HEK293 (cell line): ENCODE data around the gene PREB.

Experiments
- CTCF ChIA-PET: fragments of 350-600 bp; formaldehyde crosslinking; extraction: SDS; loops from one replicate; lab custom pipeline; 2021; ENCODE audit warnings: antibody characterized with exemption; lab: Yijun Ruan, JAX
- POLR2A ChIA-PET: fragments of 300-600 bp; formaldehyde crosslinking; extraction: SDS; loops from one replicate; lab custom pipeline; 2020; ENCODE audit warnings: antibody characterized with exemption, inconsistent platforms; lab: Yijun Ruan, JAX
- H3K27ac ChIP-seq: fragments of 200-500 bp; sonication (Bioruptor generic); 2 replicates; pipeline ENCODE4 v1.5.1; 2014; ENCODE audit warnings: low read depth, low read length, control low read depth, inconsistent platforms; ENCODE audit errors: extremely low read depth
- H3K36me3 ChIP-seq, 2 experiments: fragments of 200-500 bp in 1 of 2; sonication (Bioruptor generic) in 1 of 2; 1 replicate in 1 of 2; 2 replicates in 1 of 2; pipeline ENCODE4 v1.5.1; 2014 to 2017; ENCODE audit warnings: inconsistent platforms in 2 of 2, low read length in 2 of 2; ENCODE audit not compliant: control insufficient read depth in 2 of 2, insufficient read depth in 1 of 2
- H3K4me1 ChIP-seq: fragments of 200-500 bp; sonication (Bioruptor generic); 2 replicates; pipeline ENCODE4 v1.5.1; 2014; ENCODE audit warnings: mild to moderate bottlenecking, low read length, inconsistent platforms; ENCODE audit not compliant: control insufficient read depth, insufficient read depth
- H3K4me3 ChIP-seq: 2 replicates; pipeline ENCODE4 v1.5.1; 2011; ENCODE audit warnings: low read depth, mild to moderate bottlenecking, control low read depth, low read length, moderate library complexity
- H3K9me3 ChIP-seq: fragments of 200-500 bp; sonication (Bioruptor generic); 2 replicates; pipeline ENCODE4 v1.5.1; 2014; ENCODE audit warnings: low read depth, low read length, inconsistent platforms; ENCODE audit not compliant: control insufficient read depth, insufficient read depth
- GLIS2 ChIP-seq: fragments of 450-650 bp; formaldehyde crosslinking; IDR thresholded peaks from 2 replicates; pipeline ENCODE4 v1.5.1; 2016; ENCODE audit warnings: missing biosample characterization, missing genetic modification characterization
- HIC1 ChIP-seq: fragments of 450-650 bp; formaldehyde crosslinking; IDR thresholded peaks from 2 replicates; pipeline ENCODE4 v1.5.1; 2016; ENCODE audit warnings: missing biosample characterization, missing genetic modification characterization
- KLF10 ChIP-seq: fragments of 450-650 bp; IDR thresholded peaks from 2 replicates; pipeline ENCODE4 v1.5.1; 2018; ENCODE audit warnings: missing biosample characterization, mild to moderate bottlenecking, missing genetic modification characterization
- OSR2 ChIP-seq: fragments of 450-650 bp; formaldehyde crosslinking; IDR thresholded peaks from 2 replicates; pipeline ENCODE4 v1.5.1; 2016; ENCODE audit warnings: missing biosample characterization, missing genetic modification characterization
- OVOL3 ChIP-seq: fragments of 450-650 bp; formaldehyde crosslinking; IDR thresholded peaks from 2 replicates; pipeline ENCODE4 v1.5.1; 2016; ENCODE audit warnings: missing biosample characterization, missing genetic modification characterization
- PRDM10 ChIP-seq: fragments of 450-650 bp; formaldehyde crosslinking; IDR thresholded peaks from 2 replicates; pipeline ENCODE4 v1.5.1; 2016; ENCODE audit warnings: missing biosample characterization, missing genetic modification characterization
- ZBTB49 ChIP-seq: fragments of 450-650 bp; formaldehyde crosslinking; IDR thresholded peaks from 2 replicates; pipeline ENCODE4 v1.5.1; 2016; ENCODE audit warnings: missing biosample characterization, missing genetic modification characterization, low read depth
- ZIC2 ChIP-seq: fragments of 450-650 bp; formaldehyde crosslinking; IDR thresholded peaks from 2 replicates; pipeline ENCODE4 v1.5.1; 2016; ENCODE audit warnings: missing biosample characterization, missing genetic modification characterization
- ZNF112 ChIP-seq: fragments of 450-650 bp; formaldehyde crosslinking; IDR thresholded peaks from 2 replicates; pipeline ENCODE4 v1.5.0; 2017; ENCODE audit warnings: missing biosample characterization, missing genetic modification characterization
- ZNF223 ChIP-seq: fragments of 450-650 bp; formaldehyde crosslinking; IDR thresholded peaks from 2 replicates; pipeline ENCODE4 v1.5.1; 2016; ENCODE audit warnings: missing biosample characterization, missing genetic modification characterization
- ZNF266 ChIP-seq: fragments of 450-650 bp; formaldehyde crosslinking; IDR thresholded peaks from 2 replicates; pipeline ENCODE4 v1.5.1; 2016; ENCODE audit warnings: missing biosample characterization, missing genetic modification characterization, low read depth
- ZNF555 ChIP-seq: fragments of 450-650 bp; formaldehyde crosslinking; conservative IDR thresholded peaks from 2 replicates; pipeline ENCODE4 v1.5.1; 2017; ENCODE audit warnings: missing biosample characterization, mild to moderate bottlenecking, missing genetic modification characterization, inconsistent platforms
- ZNF585B ChIP-seq: fragments of 450-650 bp; formaldehyde crosslinking; IDR thresholded peaks from 2 replicates; pipeline ENCODE4 v1.5.1; 2016; ENCODE audit warnings: missing biosample characterization, missing genetic modification characterization
- ZNF645 ChIP-seq: fragments of 450-650 bp; formaldehyde crosslinking; IDR thresholded peaks from 2 replicates; pipeline ENCODE4; 2016; ENCODE audit warnings: missing biosample characterization, missing genetic modification characterization
- ZNF654 ChIP-seq: fragments of 450-650 bp; formaldehyde crosslinking; IDR thresholded peaks from 2 replicates; pipeline ENCODE4 v1.5.1; 2016; ENCODE audit warnings: low read depth, missing biosample characterization, missing genetic modification characterization
- ZNF843 ChIP-seq: fragments of 450-650 bp; formaldehyde crosslinking; IDR thresholded peaks from 2 replicates; pipeline ENCODE4 v1.5.1; 2016; ENCODE audit warnings: missing biosample characterization, missing genetic modification characterization
- TF ChIP-seq, protein P1 (sequence below): fragments of 450-650 bp; formaldehyde crosslinking; IDR thresholded peaks from 2 replicates; pipeline ENCODE4 v1.5.1; 2016; ENCODE audit warnings: missing biosample characterization, missing genetic modification characterization
- TF ChIP-seq, protein P2 (sequence below): fragments of 450-650 bp; formaldehyde crosslinking; IDR thresholded peaks from 2 replicates; pipeline ENCODE4 v1.5.1; 2016; ENCODE audit warnings: missing biosample characterization, missing genetic modification characterization

Gene PREB

GRCh38 chr2:27127883-27128667 lies 6.4 kb downstream of the PREB start (continued):
- TF ChIP-seq ZBTB49 (tag by site-specific recombination) = no peak

DNA sequence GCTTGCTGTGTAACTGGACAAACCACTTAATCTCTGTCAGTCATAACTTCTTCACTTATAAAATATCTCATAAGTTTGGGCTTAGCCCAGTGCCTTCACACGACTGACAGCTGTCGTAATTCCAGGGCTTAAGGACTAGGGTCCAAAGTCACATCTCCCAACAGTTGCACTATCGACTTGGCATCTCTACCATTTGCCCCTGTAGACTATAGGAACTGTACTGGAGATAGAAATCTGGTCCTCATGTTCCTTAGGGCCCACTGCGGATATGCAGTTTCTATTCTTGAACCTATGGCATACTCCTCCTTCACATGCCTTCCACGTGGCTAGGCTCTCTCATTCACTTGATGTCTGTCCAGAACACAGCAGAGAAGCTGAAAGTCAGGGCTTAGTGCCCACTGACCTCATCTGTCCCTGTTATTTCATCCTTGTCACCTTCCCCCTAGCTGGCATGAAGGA lies 8.2 kb downstream of the PREB start:
- ChIA-PET POLR2A (interaction anchor here (0.7 to 3.5 kb wide), 3 partner anchors 7 to 65 kb away, joined by 4 to 34 read pairs (median 7); partner anchors contain the start of gene PREB), CTCF (interaction anchor here (0.6 kb wide), 1 partner anchor 27 kb away, joined by 3 read pairs; no protein-coding TSS in a partner anchor)
- no peak overlapping the region for H3K27ac ChIP-seq
- H3K4me1 ChIP-seq = 0 out of 2 replicates have a peak, but pooled peaks cover 3% of the 10 kb centered on the region
- H3K4me3 ChIP-seq = no peak overlapping the region
- peaks cover 0 to 28% of the 10 kb centered on the region in 2 experiments; a peak in 2 of 3 replicates for H3K36me3 ChIP-seq
- H3K9me3 ChIP-seq = no peaks in the 10 kb centered on the region
- no peak for TF ChIP-seq ZNF555
- no peak for TF ChIP-seq PRDM10 (tag by site-specific recombination)
- no peak for TF ChIP-seq OVOL3 (tag by site-specific recombination)
- TF ChIP-seq ZNF843 (tag by site-specific recombination) = no peak
- no peak for TF ChIP-seq ZNF654 (tag by site-specific recombination)
- TF ChIP-seq KLF10 (tag by site-specific recombination) = no peak
- no peak for TF ChIP-seq ZNF645
- TF ChIP-seq OSR2 = no peak
- TF ChIP-seq ZNF585B (tag by site-specific recombination) = no peak
- TF ChIP-seq, protein P1, sequence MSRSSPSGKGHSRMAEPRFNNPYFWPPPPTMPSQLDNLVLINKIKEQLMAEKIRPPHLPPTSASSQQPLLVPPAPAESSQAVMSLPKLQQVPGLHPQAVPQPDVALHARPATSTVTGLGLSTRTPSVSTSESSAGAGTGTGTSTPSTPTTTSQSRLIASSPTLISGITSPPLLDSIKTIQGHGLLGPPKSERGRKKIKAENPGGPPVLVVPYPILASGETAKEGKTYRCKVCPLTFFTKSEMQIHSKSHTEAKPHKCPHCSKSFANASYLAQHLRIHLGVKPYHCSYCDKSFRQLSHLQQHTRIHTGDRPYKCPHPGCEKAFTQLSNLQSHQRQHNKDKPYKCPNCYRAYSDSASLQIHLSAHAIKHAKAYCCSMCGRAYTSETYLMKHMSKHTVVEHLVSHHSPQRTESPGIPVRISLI (tag by site-specific recombination) = no peak
- no peak for TF ChIP-seq GLIS2 (tag by site-specific recombination)
- no peak for TF ChIP-seq ZNF266
- no peak for TF ChIP-seq ZNF112 (tag by site-specific recombination)
- TF ChIP-seq, protein P2, sequence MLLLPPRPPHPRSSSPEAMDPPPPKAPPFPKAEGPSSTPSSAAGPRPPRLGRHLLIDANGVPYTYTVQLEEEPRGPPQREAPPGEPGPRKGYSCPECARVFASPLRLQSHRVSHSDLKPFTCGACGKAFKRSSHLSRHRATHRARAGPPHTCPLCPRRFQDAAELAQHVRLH = no peak
- TF ChIP-seq HIC1 (tag by site-specific recombination) = no peak
- TF ChIP-seq ZNF223 = no peak
- TF ChIP-seq ZIC2 (tag by site-specific recombination) = no peak
